ENCODE measurements around the gene KCTD13. TPM values are rescaled to one million over a fixed set of nuclear protein-coding genes. Genes with fewer than 3 reads are reported as not detected.

KCTD13 gene
- polyA plus RNA-seq, 1 of the 3 experiments (the other 2 are of a cell fraction), result 31.0 TPM

- peaks cover 68% of the 10 kb centered on the region for H3K79me2 ChIP-seq (ENCODE audit: insufficient read depth)
- no peak overlapping the region for H3K4me2 ChIP-seq
- H3K9me2 ChIP-seq, result no peaks in the 10 kb centered on the region
- no peak for DNase-seq
- peaks cover 6 to 10% of the 10 kb centered on the region in 2 experiments; a peak in 1 of 4 replicates for H3K4me1 ChIP-seq (ENCODE audit: control insufficient read depth in 1 of 2, insufficient read depth in 2 of 2, low read depth in 1 of 2, low read length in 1 of 2)
- ChIA-PET POLR2A (interaction anchor here (1.0 kb wide), 1 partner anchor 18 kb away, joined by 3 read pairs; no protein-coding TSS in a partner anchor), CTCF (interaction anchor here (1.0 to 1.3 kb wide), 2 partner anchors 19 to 72 kb away, joined by 3 to 5 read pairs; no protein-coding TSS in a partner anchor)
- no peak for TF ChIP-seq TCF12 (IDR thresholded peaks at IDR 0.05)
- TF ChIP-seq CHD2 (IDR thresholded peaks at IDR 0.05; ENCODE audit: low read length, partially characterized antibody), result no peak
- no peak overlapping the region for H3K4me3 ChIP-seq (ENCODE audit: low read depth in 2 of 2, low read length in 1 of 2)
- no peaks in the 10 kb centered on the region for H3K9me3 ChIP-seq
- H3K27me3 ChIP-seq (ENCODE audit: insufficient read depth), result no peaks in the 10 kb centered on the region
- no peaks in the 10 kb centered on the region; the same call in 1 of the 2 replicates for H4K20me1 ChIP-seq (ENCODE audit: insufficient read depth)
- H3K9ac ChIP-seq, result no peak overlapping the region
- no peak overlapping the region for H3K27ac ChIP-seq (ENCODE audit: low read depth in 2 of 2, low read length in 1 of 2)
- H3F3A ChIP-seq (replicated peaks; ENCODE audit: insufficient read depth), result no peaks in the 10 kb centered on the region
- H2AFZ ChIP-seq (ENCODE audit: low read depth), result no peak overlapping the region
- H3K36me3 ChIP-seq (replicated peaks in 1 of 2; ENCODE audit: control insufficient read depth in 1 of 2, insufficient read depth in 2 of 2, low read length in 1 of 2), result peaks cover 30 to 37% of the 10 kb centered on the region in 2 experiments
- WGBS (ENCODE audit: low lambda C conversion rate), result 95% methylated on average over 6 of the region's 6 CpGs
Measured at GRCh38 chr16:29920288-29921033, 5.6 kb downstream of the KCTD13 start.

- ChIA-PET POLR2A (interaction anchor here (0.7 kb wide), 1 partner anchor 109 kb away, joined by 4 read pairs; no protein-coding TSS in a partner anchor), CTCF (interaction anchor here (0.9 to 1.5 kb wide), 2 partner anchors 19 to 59 kb away, joined by 3 to 5 read pairs; no protein-coding TSS in a partner anchor)
- no peaks in the 10 kb centered on the region; the same call in 1 of the 2 replicates for H4K20me1 ChIP-seq (ENCODE audit: insufficient read depth)
- H3K9me3 ChIP-seq, result no peaks in the 10 kb centered on the region
- no peak overlapping the region for H3K27ac ChIP-seq (ENCODE audit: low read depth in 2 of 2, low read length in 1 of 2)
- peaks cover 3% of the 10 kb centered on the region for H3F3A ChIP-seq (replicated peaks; ENCODE audit: insufficient read depth)
- DNase-seq, result peak; percentile 28
- no peak overlapping the region for H3K9ac ChIP-seq
- no peak overlapping the region for H3K4me3 ChIP-seq (ENCODE audit: low read depth in 2 of 2, low read length in 1 of 2)
- no peak overlapping the region for H3K4me2 ChIP-seq
- TF ChIP-seq CTCF (IDR thresholded peaks at IDR 0.05) (peak; percentile 15; the same call in 1 of the 2 replicates), REST (IDR thresholded peaks at IDR 0.05; ENCODE audit: low read depth, low read length) (no peak), JUND (IDR thresholded peaks at IDR 0.05) (no peak), MEF2A (IDR thresholded peaks at IDR 0.05; ENCODE audit: borderline replicate concordance, low read depth) (no peak), POLR2AphosphoS5 (IDR thresholded peaks at IDR 0.05; ENCODE audit: low read depth, low read length) (no peak)
- H3K79me2 ChIP-seq (ENCODE audit: insufficient read depth), result peaks cover 36% of the 10 kb centered on the region
- 96% methylated on average over 1 of the region's 1 CpG for WGBS (ENCODE audit: low lambda C conversion rate)
- H2AFZ ChIP-seq (ENCODE audit: low read depth), result no peak overlapping the region
- H3K4me1 ChIP-seq (ENCODE audit: control insufficient read depth in 1 of 2, insufficient read depth in 2 of 2, low read depth in 1 of 2, low read length in 1 of 2), result no peaks in the 10 kb centered on the region
- no peaks in the 10 kb centered on the region for H3K9me2 ChIP-seq
- no peaks in the 10 kb centered on the region for H3K27me3 ChIP-seq (ENCODE audit: insufficient read depth)
- peaks cover 23 to 32% of the 10 kb centered on the region in 2 experiments for H3K36me3 ChIP-seq (replicated peaks in 1 of 2; ENCODE audit: control insufficient read depth in 1 of 2, insufficient read depth in 2 of 2, low read length in 1 of 2)
Measured at GRCh38 chr16:29916979-29917378, 9.0 kb downstream of the KCTD13 start.

Data from SK-N-SH (cell line).